Astrocyte (in vitro differentiated cells and primary cell): ENCODE data around the gene GPC5.

Source experiments
- CTCF ChIP-seq: IDR thresholded peaks from 2 replicates; pipeline ENCODE4 v1.5.1; 2011; ENCODE audit warnings: low read depth, mild to moderate bottlenecking, inconsistent platforms, low read length, moderate library complexity; ENCODE audit not compliant: insufficient read depth
- EZH2 ChIP-seq: IDR thresholded peaks from 2 replicates; pipeline ENCODE4 v1.6.1; 2012; ENCODE audit warnings: mild to moderate bottlenecking, low read length, inconsistent platforms; ENCODE audit not compliant: insufficient read depth

GRCh38 chr13:92259523-92259922 lies 861.1 kb downstream of the GPC5 start:
- no peak for TF ChIP-seq CTCF
- no peak for TF ChIP-seq EZH2
